WTC11 (cell line): ENCODE data around the gene SPEM1. TPM values are rescaled to one million over a fixed set of nuclear protein-coding genes. Genes with fewer than 3 reads are reported as not detected.
A peak's percentile ranks its signal among the peaks of the same experiment; 100 is the strongest.

Source experiments
- CBFB ChIP-seq: sonication (generic); formaldehyde crosslinking; IDR thresholded peaks from 2 replicates; pipeline ENCODE4 v1.8.1; 2022; ENCODE audit warnings: mild to moderate bottlenecking, low read depth, missing genetic modification reagents
- FOXK1 ChIP-seq: sonication (generic); formaldehyde crosslinking; IDR thresholded peaks from 2 replicates; pipeline ENCODE4 v1.8.0; 2022; ENCODE audit warnings: mild to moderate bottlenecking, moderate library complexity, missing genetic modification reagents
- FOXP1 ChIP-seq: sonication (generic); formaldehyde crosslinking; IDR thresholded peaks from 2 replicates; pipeline ENCODE4 v1.8.0; 2022; ENCODE audit warnings: missing genetic modification reagents, mild to moderate bottlenecking, moderate library complexity, borderline replicate concordance
- GRHL2 ChIP-seq: fragments of 250-450 bp; sonication (Bioruptor Pico); IDR thresholded peaks from 2 replicates; pipeline ENCODE4 v1.8.0; 2022; ENCODE audit warnings: mild to moderate bottlenecking, moderate library complexity; ENCODE audit not compliant: insufficient replicate concordance, severe bottlenecking
- JAZF1 ChIP-seq: fragments of 250-450 bp; sonication (Bioruptor Pico); IDR thresholded peaks from 2 replicates; pipeline ENCODE4 v1.9.0; 2021; ENCODE audit warnings: moderate library complexity, mild to moderate bottlenecking, inconsistent platforms
- MYBL2 ChIP-seq: sonication (generic); formaldehyde crosslinking; IDR thresholded peaks from 2 replicates; pipeline ENCODE4 v1.8.1; 2023; ENCODE audit warnings: mild to moderate bottlenecking, moderate library complexity, missing genetic modification reagents
- NFATC4 ChIP-seq: fragments of 250-450 bp; sonication (Bioruptor Pico); IDR thresholded peaks from 2 replicates; pipeline ENCODE4 v1.9.0; 2021; ENCODE audit warnings: mild to moderate bottlenecking
- NR1H2 ChIP-seq: sonication (generic); formaldehyde crosslinking; IDR thresholded peaks from 2 replicates; pipeline ENCODE4 v1.9.0; 2021; ENCODE audit warnings: mild to moderate bottlenecking, moderate library complexity, missing genetic modification reagents
- SMAD4 ChIP-seq: sonication (generic); formaldehyde crosslinking; IDR thresholded peaks from 2 replicates; pipeline ENCODE4 v1.8.0; 2022; ENCODE audit warnings: mild to moderate bottlenecking, missing genetic modification reagents
- SP1 ChIP-seq: sonication (generic); formaldehyde crosslinking; conservative IDR thresholded peaks from 2 replicates; pipeline ENCODE4 v1.8.1; 2022; ENCODE audit warnings: missing genetic modification reagents
- ZNF263 ChIP-seq: sonication (generic); formaldehyde crosslinking; IDR thresholded peaks from 2 replicates; pipeline ENCODE4 v1.8.1; 2022; ENCODE audit warnings: low read depth, mild to moderate bottlenecking, moderate library complexity, missing genetic modification reagents
- ZNF416 ChIP-seq: fragments of 250-450 bp; sonication (Bioruptor Pico); IDR thresholded peaks from 2 replicates; pipeline ENCODE4 v1.9.0; 2021; ENCODE audit warnings: mild to moderate bottlenecking, inconsistent platforms
- total RNA-seq: library from RNA; stranded (reverse); gene quantifications from 3 replicates; pipeline ENCODE4 v1.2.3, GENCODE V29; 2021
- TF ChIP-seq, protein P1 (sequence below): fragments of 250-450 bp; sonication (Bioruptor Pico); IDR thresholded peaks from 2 replicates; pipeline ENCODE4 v1.9.0; 2021; ENCODE audit warnings: mild to moderate bottlenecking
- TF ChIP-seq, protein P2 (sequence below): sonication (generic); formaldehyde crosslinking; IDR thresholded peaks from 2 replicates; pipeline ENCODE4 v1.8.1; 2023; ENCODE audit warnings: mild to moderate bottlenecking, missing genetic modification reagents, borderline replicate concordance
- TF ChIP-seq, protein P3 (sequence below): sonication (generic); formaldehyde crosslinking; IDR thresholded peaks from 2 replicates; pipeline ENCODE4 v1.8.1; 2023; ENCODE audit warnings: mild to moderate bottlenecking, missing genetic modification reagents, moderate library complexity
- TF ChIP-seq, protein P4 (sequence below): fragments of 250-450 bp; sonication (Bioruptor Pico); IDR thresholded peaks from 2 replicates; pipeline ENCODE4 v1.9.0; 2021; ENCODE audit warnings: mild to moderate bottlenecking
- TF ChIP-seq, protein P5 (sequence below): fragments of 250-450 bp; sonication (Bioruptor Pico); conservative IDR thresholded peaks from 2 replicates; pipeline ENCODE4 v1.9.0; 2021; ENCODE audit warnings: mild to moderate bottlenecking

The SPEM1 gene
- total RNA-seq, 1 experiment from 2014 or later, result 0.35 TPM

DNA sequence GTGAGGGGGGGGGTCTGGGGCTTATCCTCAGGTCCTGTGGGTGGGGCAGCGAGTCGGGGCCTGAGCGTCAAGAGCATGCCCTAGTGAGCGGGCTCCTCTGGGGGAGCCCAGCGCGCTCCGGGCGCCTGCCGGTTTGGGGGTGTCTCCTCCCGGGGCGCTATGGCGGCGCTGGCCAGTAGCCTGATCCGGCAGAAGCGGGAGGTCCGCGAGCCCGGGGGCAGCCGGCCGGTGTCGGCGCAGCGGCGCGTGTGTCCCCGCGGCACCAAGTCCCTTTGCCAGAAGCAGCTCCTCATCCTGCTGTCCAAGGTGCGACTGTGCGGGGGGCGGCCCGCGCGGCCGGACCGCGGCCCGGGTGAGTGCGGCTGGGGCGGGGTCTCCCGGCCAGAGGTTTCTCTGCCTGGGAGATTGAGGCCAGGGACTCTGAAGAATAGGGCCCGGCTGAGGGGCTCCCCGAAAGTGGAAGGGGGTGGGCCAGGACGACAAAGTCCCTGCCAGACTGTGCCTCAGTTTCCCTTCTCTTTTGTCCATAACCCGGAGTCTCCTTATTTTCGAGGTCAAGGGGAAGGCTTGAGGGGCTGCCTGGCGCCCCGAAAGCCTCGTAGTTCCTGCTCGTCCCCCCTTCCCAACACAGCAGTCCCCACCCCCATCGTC lies 19.5 kb downstream of the SPEM1 start, which contains the start of gene FGF11 (continued):
- TF ChIP-seq GRHL2 (CRISPR knock-in tag) (no peak), FOXK1 (CRISPR knock-in tag) (0 out of 2 replicates have a peak, but pooled peaks have one; percentile 6), FOXP1 (CRISPR knock-in tag) (peak; percentile 30; the same call in 1 of the 2 replicates), ZNF263 (CRISPR knock-in tag) (no peak), JAZF1 (CRISPR knock-in tag) (no peak), NFATC4 (no peak), ZNF416 (CRISPR knock-in tag) (no peak), NR1H2 (no peak), CBFB (CRISPR knock-in tag) (no peak), SP1 (CRISPR knock-in tag) (0 out of 2 replicates have a peak, but pooled peaks have one; percentile 47), MYBL2 (CRISPR knock-in tag) (0 out of 2 replicates have a peak, but pooled peaks have one; percentile 17), SMAD4 (CRISPR knock-in tag) (no peak)
- TF ChIP-seq, protein P1, sequence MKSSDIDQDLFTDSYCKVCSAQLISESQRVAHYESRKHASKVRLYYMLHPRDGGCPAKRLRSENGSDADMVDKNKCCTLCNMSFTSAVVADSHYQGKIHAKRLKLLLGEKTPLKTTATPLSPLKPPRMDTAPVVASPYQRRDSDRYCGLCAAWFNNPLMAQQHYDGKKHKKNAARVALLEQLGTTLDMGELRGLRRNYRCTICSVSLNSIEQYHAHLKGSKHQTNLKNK (CRISPR knock-in tag), result no peak
- TF ChIP-seq, protein P2, sequence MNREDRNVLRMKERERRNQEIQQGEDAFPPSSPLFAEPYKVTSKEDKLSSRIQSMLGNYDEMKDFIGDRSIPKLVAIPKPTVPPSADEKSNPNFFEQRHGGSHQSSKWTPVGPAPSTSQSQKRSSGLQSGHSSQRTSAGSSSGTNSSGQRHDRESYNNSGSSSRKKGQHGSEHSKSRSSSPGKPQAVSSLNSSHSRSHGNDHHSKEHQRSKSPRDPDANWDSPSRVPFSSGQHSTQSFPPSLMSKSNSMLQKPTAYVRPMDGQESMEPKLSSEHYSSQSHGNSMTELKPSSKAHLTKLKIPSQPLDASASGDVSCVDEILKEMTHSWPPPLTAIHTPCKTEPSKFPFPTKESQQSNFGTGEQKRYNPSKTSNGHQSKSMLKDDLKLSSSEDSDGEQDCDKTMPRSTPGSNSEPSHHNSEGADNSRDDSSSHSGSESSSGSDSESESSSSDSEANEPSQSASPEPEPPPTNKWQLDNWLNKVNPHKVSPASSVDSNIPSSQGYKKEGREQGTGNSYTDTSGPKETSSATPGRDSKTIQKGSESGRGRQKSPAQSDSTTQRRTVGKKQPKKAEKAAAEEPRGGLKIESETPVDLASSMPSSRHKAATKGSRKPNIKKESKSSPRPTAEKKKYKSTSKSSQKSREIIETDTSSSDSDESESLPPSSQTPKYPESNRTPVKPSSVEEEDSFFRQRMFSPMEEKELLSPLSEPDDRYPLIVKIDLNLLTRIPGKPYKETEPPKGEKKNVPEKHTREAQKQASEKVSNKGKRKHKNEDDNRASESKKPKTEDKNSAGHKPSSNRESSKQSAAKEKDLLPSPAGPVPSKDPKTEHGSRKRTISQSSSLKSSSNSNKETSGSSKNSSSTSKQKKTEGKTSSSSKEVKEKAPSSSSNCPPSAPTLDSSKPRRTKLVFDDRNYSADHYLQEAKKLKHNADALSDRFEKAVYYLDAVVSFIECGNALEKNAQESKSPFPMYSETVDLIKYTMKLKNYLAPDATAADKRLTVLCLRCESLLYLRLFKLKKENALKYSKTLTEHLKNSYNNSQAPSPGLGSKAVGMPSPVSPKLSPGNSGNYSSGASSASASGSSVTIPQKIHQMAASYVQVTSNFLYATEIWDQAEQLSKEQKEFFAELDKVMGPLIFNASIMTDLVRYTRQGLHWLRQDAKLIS (CRISPR knock-in tag), result no peak
- TF ChIP-seq, protein P3, sequence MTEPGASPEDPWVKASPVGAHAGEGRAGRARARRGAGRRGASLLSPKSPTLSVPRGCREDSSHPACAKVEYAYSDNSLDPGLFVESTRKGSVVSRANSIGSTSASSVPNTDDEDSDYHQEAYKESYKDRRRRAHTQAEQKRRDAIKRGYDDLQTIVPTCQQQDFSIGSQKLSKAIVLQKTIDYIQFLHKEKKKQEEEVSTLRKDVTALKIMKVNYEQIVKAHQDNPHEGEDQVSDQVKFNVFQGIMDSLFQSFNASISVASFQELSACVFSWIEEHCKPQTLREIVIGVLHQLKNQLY (CRISPR knock-in tag), result no peak
- TF ChIP-seq, protein P4, sequence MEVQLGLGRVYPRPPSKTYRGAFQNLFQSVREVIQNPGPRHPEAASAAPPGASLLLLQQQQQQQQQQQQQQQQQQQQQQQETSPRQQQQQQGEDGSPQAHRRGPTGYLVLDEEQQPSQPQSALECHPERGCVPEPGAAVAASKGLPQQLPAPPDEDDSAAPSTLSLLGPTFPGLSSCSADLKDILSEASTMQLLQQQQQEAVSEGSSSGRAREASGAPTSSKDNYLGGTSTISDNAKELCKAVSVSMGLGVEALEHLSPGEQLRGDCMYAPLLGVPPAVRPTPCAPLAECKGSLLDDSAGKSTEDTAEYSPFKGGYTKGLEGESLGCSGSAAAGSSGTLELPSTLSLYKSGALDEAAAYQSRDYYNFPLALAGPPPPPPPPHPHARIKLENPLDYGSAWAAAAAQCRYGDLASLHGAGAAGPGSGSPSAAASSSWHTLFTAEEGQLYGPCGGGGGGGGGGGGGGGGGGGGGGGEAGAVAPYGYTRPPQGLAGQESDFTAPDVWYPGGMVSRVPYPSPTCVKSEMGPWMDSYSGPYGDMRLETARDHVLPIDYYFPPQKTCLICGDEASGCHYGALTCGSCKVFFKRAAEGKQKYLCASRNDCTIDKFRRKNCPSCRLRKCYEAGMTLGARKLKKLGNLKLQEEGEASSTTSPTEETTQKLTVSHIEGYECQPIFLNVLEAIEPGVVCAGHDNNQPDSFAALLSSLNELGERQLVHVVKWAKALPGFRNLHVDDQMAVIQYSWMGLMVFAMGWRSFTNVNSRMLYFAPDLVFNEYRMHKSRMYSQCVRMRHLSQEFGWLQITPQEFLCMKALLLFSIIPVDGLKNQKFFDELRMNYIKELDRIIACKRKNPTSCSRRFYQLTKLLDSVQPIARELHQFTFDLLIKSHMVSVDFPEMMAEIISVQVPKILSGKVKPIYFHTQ, result no peak
- TF ChIP-seq, protein P5, sequence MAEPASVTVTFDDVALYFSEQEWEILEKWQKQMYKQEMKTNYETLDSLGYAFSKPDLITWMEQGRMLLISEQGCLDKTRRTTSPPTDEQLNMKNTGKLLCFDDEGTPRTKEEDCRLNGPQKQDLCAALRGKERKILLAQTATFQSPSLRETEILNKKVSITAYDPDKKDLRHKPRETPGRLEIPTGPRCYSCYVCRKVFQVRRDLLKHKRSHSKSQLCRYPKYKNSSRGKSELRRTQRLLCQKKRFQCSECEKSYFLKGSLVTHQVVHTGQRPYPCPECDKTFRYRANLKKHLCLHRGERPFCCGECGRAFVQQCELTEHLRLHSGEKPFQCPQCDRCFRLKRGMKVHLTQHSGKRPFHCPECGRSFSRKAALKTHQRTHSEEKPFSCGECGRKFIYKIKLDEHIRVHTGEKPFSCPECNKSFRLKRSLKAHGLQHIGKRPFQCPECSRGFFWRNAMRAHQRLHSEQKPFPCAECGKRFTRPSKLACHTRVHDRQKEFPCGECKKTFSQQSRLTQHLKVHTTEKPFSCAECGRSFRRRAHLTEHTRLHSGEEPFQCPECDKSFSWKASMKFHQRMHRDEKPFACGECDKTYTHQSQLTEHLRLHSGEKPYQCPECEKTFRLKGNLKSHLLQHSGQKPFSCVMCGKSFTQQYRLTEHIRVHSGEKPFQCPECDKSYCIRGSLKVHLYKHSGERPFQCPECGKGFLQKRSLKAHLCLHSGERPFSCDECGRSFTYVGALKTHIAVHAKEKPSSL (CRISPR knock-in tag), result no peak
